SK-N-MC (cell line): ENCODE measurements around the gene GIPC3.

Experiments
- DNase-seq: peaks from one replicate; pipeline ENCODE4 v3.0.0-alpha.2; 2011; ENCODE audit warnings: low read depth, low spot score
- H3K27ac ChIP-seq: fragments of 200-600 bp; sonication (generic); 2 replicates; pipeline ENCODE4 v1.5.1; 2016; ENCODE audit warnings: mixed run types
- H3K36me3 ChIP-seq: fragments of 200-600 bp; sonication (generic); 2 replicates; pipeline ENCODE4 v1.6.1; 2017; ENCODE audit warnings: antibody characterized with exemption, low read length, mixed read lengths; ENCODE audit not compliant: insufficient read depth
- H3K4me3 ChIP-seq: fragments of 200-600 bp; sonication (generic); 2 replicates; pipeline ENCODE4 v1.5.1; 2016
- H3K9ac ChIP-seq: fragments of 200-600 bp; sonication (generic); 2 replicates; pipeline ENCODE4 v1.8.0; 2017; ENCODE audit warnings: mixed run types, mixed read lengths; ENCODE audit not compliant: insufficient read length
- H3K9me3 ChIP-seq: fragments of 200-600 bp; sonication (generic); 2 replicates; pipeline ENCODE4 v1.6.1; 2017; ENCODE audit warnings: low read depth, mild to moderate bottlenecking, antibody characterized with exemption, low read length, moderate library complexity, mixed read lengths
- EZH2 ChIP-seq: fragments of 200-600 bp; sonication (generic); IDR thresholded peaks from one replicate; pipeline ENCODE4 v1.6.1; 2017; ENCODE audit warnings: antibody characterized with exemption
- FOXP2 ChIP-seq: optimal IDR thresholded peaks from 2 replicates; pipeline ENCODE3; 2011; ENCODE audit warnings: mild to moderate bottlenecking, moderate library complexity; ENCODE audit not compliant: insufficient read depth; ENCODE audit errors: extremely low read length, control extremely low read depth
- POLR2AphosphoS5 ChIP-seq: IDR thresholded peaks from 2 replicates; pipeline ENCODE4 v1.6.1; 2012; ENCODE audit warnings: mild to moderate bottlenecking, low read depth, low read length, borderline replicate concordance

GIPC3 gene

DNA sequence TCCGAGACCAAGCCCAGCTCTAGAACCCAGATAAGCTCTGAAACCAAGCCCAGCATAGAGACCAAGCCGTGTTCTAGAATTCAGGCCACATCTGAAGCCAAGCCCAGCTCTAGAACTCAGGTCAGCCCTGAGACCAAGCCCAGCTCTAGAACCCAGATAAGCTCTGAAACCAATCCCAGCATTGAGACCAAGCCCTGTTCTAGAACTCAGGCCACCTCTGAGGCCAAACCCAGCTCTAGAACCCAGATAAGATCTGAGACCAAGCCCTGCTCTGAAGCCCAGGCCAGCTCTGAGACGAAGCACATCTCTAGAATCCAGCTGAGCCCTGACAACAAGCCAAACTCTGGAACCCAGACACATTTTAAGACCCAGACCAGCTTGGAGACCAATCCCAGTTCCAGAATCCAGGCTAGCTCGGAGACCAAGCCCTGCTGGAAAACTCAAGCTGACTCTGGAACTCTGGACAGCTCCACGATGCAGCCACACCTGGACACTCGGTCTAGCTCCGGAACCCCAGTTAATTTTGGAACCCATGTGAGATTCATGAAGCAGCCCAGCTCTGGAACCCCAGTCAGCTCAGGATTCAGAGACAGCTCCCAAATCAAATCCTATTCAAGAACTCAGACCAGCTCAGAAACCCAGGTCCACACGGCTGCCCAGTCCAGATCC is 5.8 kb downstream of the GIPC3 start:
- Histone ChIP-seq H3K27ac (no peak overlapping the region), H3K9ac (no peak overlapping the region), H3K36me3 (no peaks in the 10 kb centered on the region), H3K9me3 (no peaks in the 10 kb centered on the region), H3K4me3 (no peak overlapping the region)
- TF ChIP-seq EZH2 (no peak), POLR2AphosphoS5 (no peak), FOXP2 (no peak)
- no peak for DNase-seq

DNA sequence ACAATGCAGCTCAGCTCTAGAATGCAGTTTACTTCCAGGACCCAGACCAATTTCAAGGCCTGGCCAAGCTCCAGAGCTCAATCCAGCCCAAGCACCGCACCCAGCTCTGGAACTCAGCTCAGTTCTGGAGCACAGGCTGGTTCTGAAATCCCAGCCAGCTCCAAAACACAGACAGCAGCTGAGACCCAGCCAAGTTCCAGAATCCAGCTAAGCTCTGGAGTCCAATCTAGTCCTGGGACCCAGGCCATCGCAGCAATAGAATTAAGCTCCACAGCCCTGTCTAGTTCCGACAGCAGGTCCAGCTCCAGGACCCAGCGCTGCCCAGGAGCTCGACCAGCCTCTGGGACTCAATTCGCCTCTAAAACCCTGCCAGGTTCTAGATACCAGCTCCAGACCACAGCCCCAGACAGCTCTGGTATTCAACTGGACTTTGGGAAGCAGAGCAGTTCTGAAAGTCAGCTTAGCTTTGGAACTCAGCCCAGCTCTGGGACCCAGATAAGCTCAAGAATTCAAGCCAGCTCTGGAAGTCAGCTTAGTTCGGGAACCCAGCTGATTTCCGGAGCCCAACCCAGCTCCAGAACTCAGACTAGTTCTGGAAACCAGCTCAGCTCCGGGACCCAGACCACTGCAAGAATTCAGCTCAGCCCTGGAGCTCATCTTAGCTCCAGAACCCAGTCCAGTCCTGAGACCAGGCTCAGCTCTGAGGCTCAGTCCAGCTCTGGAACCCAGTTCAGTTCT is 6.8 kb downstream of the GIPC3 start:
- Histone ChIP-seq H3K27ac (no peak overlapping the region), H3K9ac (no peak overlapping the region), H3K9me3 (no peaks in the 10 kb centered on the region), H3K4me3 (no peak overlapping the region), H3K36me3 (no peaks in the 10 kb centered on the region)
- no peak for DNase-seq
- TF ChIP-seq EZH2 = no peak

DNA sequence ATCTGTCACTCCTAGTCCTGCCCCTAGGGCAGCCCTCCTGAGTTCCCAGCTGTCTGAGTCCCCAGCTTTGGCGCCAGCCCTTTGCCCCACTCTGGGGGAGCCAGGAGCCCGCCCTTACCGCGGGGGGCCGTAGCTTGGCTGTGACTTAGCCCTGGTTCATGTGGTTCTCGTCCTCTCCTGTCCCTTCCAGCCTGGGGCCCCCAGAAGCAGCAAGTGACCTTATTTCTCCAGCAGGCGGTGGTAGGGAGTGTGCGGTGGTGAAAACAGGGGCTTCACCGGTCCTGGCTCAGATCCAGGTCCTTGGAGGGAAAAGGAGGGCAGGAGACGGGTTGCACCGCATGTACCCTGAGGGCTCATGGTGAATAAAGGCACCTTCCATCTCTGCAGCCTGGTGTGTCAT is 7.9 kb downstream of the GIPC3 start:
- Histone ChIP-seq H3K27ac (no peak overlapping the region), H3K4me3 (no peak overlapping the region), H3K9me3 (no peaks in the 10 kb centered on the region), H3K36me3 (no peaks in the 10 kb centered on the region), H3K9ac (no peak overlapping the region)
- no peak for DNase-seq
- TF ChIP-seq FOXP2 (no peak), EZH2 (no peak), POLR2AphosphoS5 (no peak)

DNA sequence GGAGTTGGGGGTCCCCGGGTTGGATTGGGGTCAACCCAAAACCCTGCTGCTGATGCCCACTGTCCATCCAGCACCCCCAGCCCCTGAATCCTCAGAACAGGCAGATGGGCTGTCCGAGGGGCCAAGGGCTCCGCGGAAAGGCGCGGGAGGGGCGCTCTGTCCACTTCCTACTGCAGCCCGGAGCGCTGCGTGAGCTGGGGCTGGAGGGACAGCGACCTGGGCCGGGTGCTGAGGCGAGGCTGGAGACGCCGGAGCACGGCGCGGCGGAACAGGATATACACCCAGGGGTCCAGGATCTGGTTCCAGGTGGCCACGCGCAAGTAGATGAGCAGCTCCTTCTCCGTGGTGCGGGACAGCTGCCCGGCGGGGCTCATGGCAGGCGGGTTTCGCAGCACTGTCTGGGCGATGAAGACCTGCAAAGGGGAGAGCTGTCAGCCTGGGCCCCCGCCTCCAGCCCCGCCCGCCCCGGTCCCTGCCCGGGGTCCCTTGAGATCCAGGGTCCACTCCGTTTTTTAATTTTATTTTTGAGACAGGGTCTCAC is 10.3 kb downstream of the GIPC3 start:
- Histone ChIP-seq H3K9ac (no peak overlapping the region), H3K4me3 (no peak overlapping the region), H3K9me3 (no peaks in the 10 kb centered on the region), H3K27ac (no peak overlapping the region), H3K36me3 (no peaks in the 10 kb centered on the region)
- no peak for DNase-seq
- TF ChIP-seq FOXP2 (no peak), EZH2 (no peak), POLR2AphosphoS5 (no peak)

DNA sequence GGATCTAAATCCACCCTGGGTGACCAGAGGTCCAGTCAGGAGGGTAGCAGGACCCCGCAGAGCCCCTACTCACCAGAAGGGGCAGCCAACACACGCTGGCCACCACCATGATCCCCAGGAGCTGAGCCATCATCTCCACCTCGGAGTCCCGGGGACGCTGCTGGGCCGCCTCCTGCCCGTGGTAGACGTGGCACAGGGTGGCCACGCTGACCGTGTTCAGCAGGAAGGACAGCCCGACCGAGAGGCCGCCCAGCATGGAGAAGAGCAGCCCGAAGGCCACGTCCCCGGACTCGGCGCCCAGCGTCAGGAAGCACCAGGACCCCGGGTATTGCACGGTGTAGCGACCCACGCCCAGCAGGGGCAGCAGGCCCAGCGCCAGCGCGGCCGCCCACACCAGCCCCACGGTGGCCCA is 14.5 kb downstream of the GIPC3 start:
- DNase-seq = no peak
- Histone ChIP-seq H3K9ac (no peak overlapping the region), H3K9me3 (no peaks in the 10 kb centered on the region), H3K36me3 (no peaks in the 10 kb centered on the region), H3K27ac (no peak overlapping the region), H3K4me3 (no peak overlapping the region)
- no peak for TF ChIP-seq FOXP2
- no peak for TF ChIP-seq POLR2AphosphoS5
- no peak for TF ChIP-seq EZH2

DNA sequence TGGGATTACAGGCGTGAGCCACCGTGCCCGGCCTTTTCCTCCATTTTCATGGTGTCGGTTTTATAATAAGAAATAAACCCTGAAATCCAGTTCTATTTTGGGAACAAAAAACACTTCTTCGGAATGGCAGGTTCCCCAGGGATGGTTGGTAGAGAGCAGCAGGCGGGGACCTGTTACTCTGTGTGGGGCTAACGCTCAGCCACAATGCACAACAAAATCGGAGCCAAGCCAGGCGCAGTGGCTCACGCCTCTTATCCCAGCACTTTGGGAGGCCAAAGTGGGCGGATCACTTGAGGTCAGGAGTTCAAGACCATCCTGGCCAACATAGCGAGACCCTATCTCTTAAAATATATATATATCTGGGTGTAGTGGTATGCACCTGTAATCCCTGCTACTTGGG is 15.7 kb downstream of the GIPC3 start:
- no peaks in the 10 kb centered on the region for H3K9me3 ChIP-seq

DNA sequence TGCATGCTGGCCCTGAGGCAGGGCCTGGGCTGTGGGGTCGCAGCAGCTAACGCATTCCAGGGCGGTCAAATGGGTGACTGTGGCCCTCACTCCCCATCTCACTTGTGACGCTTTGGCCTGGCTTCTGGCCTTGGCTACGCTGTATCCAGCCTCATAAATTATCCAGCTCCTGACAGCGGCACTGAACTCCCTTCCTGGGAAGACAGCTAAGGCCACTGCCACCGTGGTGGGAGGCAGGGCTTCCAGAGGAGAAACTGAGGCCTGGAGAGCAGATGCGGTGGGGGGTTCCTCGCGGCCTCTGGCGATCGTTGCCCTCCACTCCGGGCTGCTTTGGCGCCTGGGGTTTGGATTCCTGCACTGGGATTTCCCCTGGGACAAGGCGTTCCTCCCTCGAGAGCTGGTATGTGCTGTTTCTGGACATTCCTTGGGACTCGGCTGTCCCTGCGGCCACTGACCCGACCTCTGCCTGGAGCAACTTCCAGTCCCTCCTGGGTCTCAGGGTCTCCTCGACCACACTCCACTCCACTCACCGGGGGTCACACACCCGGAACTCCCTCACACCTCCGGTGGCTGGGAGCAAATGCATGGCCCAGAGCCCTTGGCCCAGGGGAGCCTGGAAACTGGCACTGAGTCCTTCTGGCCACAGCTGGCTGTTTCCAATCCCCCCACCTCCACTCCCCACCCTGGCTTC is 18.0 kb downstream of the GIPC3 start:
- DNase-seq = no peak
- Histone ChIP-seq H3K36me3 (no peaks in the 10 kb centered on the region), H3K4me3 (no peak overlapping the region), H3K27ac (no peak overlapping the region), H3K9ac (no peak overlapping the region), H3K9me3 (no peaks in the 10 kb centered on the region)
- TF ChIP-seq POLR2AphosphoS5 (no peak), FOXP2 (no peak), EZH2 (no peak)

More for the DNA sequence above, 15.7 kb downstream of the GIPC3 start:
- DNase-seq = no peak
- Histone ChIP-seq H3K9ac (no peak overlapping the region), H3K4me3 (no peak overlapping the region), H3K27ac (no peak overlapping the region), H3K36me3 (no peaks in the 10 kb centered on the region)
- TF ChIP-seq POLR2AphosphoS5 (no peak), FOXP2 (no peak), EZH2 (no peak)

DNA sequence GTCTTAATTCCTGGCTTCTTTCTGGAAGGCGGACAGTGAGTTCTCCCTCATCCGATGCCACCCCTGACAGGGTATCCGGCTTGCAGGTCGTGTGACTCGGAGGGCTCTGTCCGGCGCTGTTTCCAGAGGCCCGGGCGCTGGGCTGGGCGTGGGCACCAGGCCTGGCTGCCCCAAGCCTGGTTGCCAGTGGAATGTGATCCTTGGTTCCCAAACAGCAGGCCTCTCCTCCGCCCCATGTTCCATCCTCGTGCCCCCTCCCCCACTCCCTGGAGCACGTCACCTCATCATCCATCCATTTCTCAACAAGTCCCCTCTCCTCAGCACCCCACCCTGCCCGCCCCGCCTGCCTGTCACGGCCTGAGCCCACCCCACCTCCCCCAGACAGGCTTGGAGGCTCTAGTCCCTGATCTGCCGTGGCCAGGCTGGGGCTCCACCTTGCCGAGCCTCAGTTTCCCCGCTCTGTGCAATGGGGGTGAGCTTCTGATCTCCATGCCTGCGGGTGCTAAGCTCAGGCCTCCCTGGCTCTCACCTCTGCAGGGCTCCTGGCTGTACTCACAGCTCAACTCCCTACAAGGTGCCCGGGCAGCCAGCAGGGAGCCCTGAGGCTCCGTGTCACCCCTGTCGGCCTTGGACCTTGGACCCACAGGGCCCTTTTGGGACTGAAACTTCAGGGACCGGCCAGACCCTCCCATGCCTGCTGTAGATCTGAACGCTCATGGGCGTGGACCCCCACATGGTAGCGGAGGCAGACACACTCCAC is 19.1 kb downstream of the GIPC3 start:
- H3K9me3 ChIP-seq = no peaks in the 10 kb centered on the region
- no peak for DNase-seq
- H3K36me3 ChIP-seq = no peaks in the 10 kb centered on the region
- H3K4me3 ChIP-seq = no peak overlapping the region
- TF ChIP-seq POLR2AphosphoS5 (no peak), FOXP2 (no peak), EZH2 (no peak)
- no peak overlapping the region for H3K27ac ChIP-seq
- no peak overlapping the region for H3K9ac ChIP-seq
